Right lobe of liver (tissue), 4 donors: ENCODE measurements around the gene SAMD9L.

Experiments used
- CTCF ChIP-seq, 4 donors: fragments of 200-600 bp in 3 of 4; fragments of 450-650 bp in 1 of 4; IDR thresholded peaks; one replicate each; pipeline versions ENCODE4 v1.5.1 to v1.8.0; 2016 to 2022; ENCODE audit warnings: antibody characterized with exemption in 4 of 4, mild to moderate bottlenecking in 2 of 4
- POLR2A ChIP-seq: fragments of 450-650 bp; IDR thresholded peaks from one replicate; pipeline ENCODE4 v1.6.1; 2017; ENCODE audit warnings: antibody characterized with exemption, mild to moderate bottlenecking
- donor health status: DM: no; HTN: no; CAD: no.
- donor health status: DM: no; HTN: no; CAD: no.
- donor health status: DM: no; HTN: yes; CAD: no.

- TF ChIP-seq CTCF (IDR thresholded peaks at IDR 0.05) (no peak), POLR2A (no peak)
Observed at GRCh38 chr7:93148727-93149126, 542 bp upstream of the SAMD9L start.
